RWPE2 (cell line): ENCODE measurements around the gene B3GNT8.

ENCODE experiments used
- ATAC-seq: fragments of 200-7000 bp; cut with Tn5 transposase; 3 replicates; pipeline ENCODE4 v1.9.1; 2021; ENCODE audit warnings: low read depth
- DNase-seq: peaks from one replicate; pipeline ENCODE4 v3.0.0-alpha.2; 2020; ENCODE audit warnings: low spot score
- H3K27ac ChIP-seq: fragments of 450-650 bp; 2 replicates; pipeline ENCODE4 v1.5.1; 2017; ENCODE audit warnings: mild to moderate bottlenecking; ENCODE audit not compliant: poor library complexity, severe bottlenecking
- H3K27me3 ChIP-seq: fragments of 250-450 bp; sonication (Bioruptor Pico); 2 replicates; pipeline ENCODE4 v1.5.1; 2021; ENCODE audit warnings: mild to moderate bottlenecking, moderate library complexity; ENCODE audit not compliant: insufficient read depth, poor library complexity, severe bottlenecking
- H3K36me3 ChIP-seq: fragments of 250-450 bp; sonication (Bioruptor Pico); 2 replicates; pipeline ENCODE4 v1.5.1; 2020; ENCODE audit warnings: low read depth, mild to moderate bottlenecking, moderate library complexity
- H3K4me1 ChIP-seq: fragments of 250-450 bp; sonication (Bioruptor Pico); 2 replicates; pipeline ENCODE4 v1.5.1; 2021; ENCODE audit warnings: mild to moderate bottlenecking, moderate library complexity; ENCODE audit not compliant: insufficient read depth, poor library complexity, severe bottlenecking
- H3K4me3 ChIP-seq: fragments of 250-450 bp; sonication (Bioruptor Pico); 2 replicates; pipeline ENCODE4 v1.5.1; 2021; ENCODE audit warnings: mild to moderate bottlenecking, moderate library complexity; ENCODE audit not compliant: severe bottlenecking
- H3K9me3 ChIP-seq: fragments of 250-450 bp; sonication (Bioruptor Pico); 2 replicates; pipeline ENCODE4 v1.5.1; 2021; ENCODE audit warnings: mild to moderate bottlenecking, moderate library complexity; ENCODE audit not compliant: severe bottlenecking
- TF ChIP-seq, protein P1 (sequence below): fragments of 450-650 bp; IDR thresholded peaks from one replicate; pipeline ENCODE4 v1.5.1; 2017; ENCODE audit warnings: mild to moderate bottlenecking, moderate library complexity; ENCODE audit not compliant: poor library complexity, severe bottlenecking

B3GNT8 gene

DNA sequence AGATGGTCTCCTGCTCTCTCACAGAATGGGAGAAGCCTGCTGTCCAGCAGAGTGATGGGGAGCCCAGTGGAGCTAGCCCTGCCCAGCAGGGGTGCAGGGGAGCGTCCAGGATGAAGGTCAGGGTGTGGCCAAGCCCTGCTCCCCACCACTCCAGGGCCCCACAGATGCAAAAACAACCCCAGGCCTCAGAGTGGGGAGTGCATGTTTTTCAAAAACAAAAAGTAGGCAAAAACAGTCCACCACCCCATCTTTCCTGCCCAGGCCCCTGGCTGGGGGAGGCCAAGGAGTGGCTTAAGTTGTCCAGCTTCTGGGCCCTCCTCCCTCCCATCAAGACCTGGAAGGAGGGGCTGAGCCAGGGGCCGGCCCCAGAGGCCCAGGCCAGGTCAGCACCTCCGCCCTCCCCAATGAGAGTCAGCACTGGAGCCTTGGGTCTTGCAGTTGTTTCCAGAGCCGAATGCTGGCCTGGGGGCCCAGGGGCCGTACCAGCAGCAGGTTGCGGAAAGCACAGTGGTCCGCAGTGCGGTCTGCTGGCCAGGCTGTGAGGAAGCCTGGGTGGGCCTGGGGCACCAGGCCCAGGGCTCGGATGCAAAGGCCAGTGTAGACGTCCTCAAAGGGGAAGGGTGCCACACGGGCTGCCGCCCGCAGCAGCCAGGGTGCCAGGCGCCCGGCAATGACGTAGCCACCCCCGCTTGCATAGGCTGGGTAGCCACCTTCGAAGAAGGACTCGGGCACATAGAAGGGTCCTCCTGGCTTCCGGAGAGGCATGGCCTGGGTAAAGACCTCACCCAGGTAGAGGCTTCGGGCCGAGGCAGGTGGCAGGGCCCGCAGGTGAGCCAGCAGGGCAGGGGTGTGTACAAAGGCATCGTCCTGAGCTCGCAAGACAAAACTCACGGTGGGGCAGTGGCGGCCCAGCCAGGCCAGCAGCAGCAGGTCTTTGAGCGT lies 1.7 kb downstream of the B3GNT8 start:
- no peak overlapping the region for H3K4me3 ChIP-seq
- DNase-seq, result no peak
- no peaks in the 10 kb centered on the region for H3K27me3 ChIP-seq
- peaks cover 9% of the 10 kb centered on the region; the same call in 1 of the 2 replicates for H3K36me3 ChIP-seq
- ATAC-seq, result no peak
- no peaks in the 10 kb centered on the region for H3K9me3 ChIP-seq
- H3K27ac ChIP-seq, result no peak overlapping the region
- H3K4me1 ChIP-seq, result no peaks in the 10 kb centered on the region
- TF ChIP-seq, protein P1, sequence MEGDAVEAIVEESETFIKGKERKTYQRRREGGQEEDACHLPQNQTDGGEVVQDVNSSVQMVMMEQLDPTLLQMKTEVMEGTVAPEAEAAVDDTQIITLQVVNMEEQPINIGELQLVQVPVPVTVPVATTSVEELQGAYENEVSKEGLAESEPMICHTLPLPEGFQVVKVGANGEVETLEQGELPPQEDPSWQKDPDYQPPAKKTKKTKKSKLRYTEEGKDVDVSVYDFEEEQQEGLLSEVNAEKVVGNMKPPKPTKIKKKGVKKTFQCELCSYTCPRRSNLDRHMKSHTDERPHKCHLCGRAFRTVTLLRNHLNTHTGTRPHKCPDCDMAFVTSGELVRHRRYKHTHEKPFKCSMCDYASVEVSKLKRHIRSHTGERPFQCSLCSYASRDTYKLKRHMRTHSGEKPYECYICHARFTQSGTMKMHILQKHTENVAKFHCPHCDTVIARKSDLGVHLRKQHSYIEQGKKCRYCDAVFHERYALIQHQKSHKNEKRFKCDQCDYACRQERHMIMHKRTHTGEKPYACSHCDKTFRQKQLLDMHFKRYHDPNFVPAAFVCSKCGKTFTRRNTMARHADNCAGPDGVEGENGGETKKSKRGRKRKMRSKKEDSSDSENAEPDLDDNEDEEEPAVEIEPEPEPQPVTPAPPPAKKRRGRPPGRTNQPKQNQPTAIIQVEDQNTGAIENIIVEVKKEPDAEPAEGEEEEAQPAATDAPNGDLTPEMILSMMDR, result no peak

DNA sequence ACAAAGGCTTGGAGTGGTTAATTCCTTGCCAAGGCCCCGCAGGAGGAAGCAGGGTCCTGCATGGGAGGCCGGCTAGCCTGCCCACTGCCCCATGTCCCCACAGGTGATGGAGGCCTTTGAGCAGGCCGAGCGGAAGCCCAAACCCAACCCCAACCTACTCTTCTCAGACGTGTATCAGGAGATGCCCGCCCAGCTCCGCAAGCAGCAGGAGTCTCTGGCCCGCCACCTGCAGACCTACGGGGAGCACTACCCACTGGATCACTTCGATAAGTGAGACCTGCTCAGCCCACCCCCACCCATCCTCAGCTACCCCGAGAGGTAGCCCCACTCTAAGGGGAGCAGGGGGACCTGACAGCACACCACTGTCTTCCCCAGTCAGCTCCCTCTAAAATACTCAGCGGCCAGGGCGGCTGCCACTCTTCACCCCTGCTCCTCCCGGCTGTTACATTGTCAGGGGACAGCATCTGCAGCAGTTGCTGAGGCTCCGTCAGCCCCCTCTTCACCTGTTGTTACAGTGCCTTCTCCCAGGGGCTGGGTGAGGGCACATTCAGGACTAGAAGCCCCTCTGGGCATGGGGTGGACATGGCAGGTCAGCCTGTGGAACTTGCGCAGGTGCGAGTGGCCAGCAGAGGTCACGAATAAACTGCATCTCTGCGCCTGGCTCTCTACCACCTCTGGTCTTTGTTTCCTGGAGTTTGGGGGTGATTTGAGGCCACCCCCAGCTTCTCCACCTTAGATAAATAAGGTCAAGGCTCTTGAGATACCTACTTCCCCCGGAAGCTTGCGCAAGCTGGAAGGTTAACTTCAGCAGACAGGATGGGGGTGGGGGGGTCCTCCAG lies 2.6 kb downstream of the B3GNT8 start:
- no peak overlapping the region for H3K27ac ChIP-seq
- peaks cover 14% of the 10 kb centered on the region; the same call in 1 of the 2 replicates for H3K36me3 ChIP-seq
- H3K9me3 ChIP-seq, result no peaks in the 10 kb centered on the region
- no peaks in the 10 kb centered on the region for H3K27me3 ChIP-seq
- H3K4me1 ChIP-seq, result no peaks in the 10 kb centered on the region
- no peak for ATAC-seq
- DNase-seq, result no peak
- TF ChIP-seq, protein P1, result no peak
- no peak overlapping the region for H3K4me3 ChIP-seq

DNA sequence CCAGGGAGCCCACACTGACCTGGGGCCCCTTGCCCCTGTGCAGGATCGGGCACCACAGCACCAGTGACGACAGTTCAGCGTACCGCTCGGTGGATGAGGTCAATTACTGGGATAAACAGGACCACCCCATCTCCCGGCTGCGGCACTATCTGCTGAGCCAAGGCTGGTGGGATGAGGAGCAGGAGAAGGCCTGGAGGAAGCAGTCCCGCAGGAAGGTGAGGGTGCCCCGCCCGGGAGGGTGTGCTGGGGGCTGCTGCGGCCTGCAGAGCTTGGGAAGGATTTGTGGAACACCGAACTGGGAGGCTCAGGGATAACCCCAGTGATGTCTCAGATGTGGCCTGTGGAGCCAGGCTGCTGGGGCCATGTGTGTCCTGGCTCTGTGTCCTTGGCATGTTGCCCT lies 4.2 kb downstream of the B3GNT8 start:
- Histone ChIP-seq H3K36me3 (peaks cover 14% of the 10 kb centered on the region), H3K9me3 (no peaks in the 10 kb centered on the region), H3K4me1 (no peaks in the 10 kb centered on the region), H3K27ac (no peak overlapping the region), H3K4me3 (no peak overlapping the region), H3K27me3 (no peaks in the 10 kb centered on the region)
- TF ChIP-seq, protein P1, result no peak
- DNase-seq (no peak), ATAC-seq (no peak)

DNA sequence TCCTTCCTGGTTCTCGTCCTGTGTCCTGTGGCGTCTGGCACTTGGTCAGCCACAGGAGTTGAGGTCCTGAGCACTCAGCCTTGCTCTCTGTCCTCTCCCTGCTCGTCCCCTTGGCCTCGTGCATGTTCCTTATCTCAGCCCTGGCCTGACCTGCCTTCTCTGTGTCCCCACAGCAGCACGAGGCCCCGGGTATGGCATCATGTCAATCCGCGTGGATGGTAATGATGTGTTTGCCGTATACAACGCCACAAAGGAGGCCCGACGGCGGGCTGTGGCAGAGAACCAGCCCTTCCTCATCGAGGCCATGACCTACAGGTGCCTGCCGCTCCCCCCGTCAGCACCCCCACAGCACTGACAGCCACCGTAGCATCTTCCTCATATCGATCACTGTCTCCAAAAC lies 4.7 kb downstream of the B3GNT8 start:
- Histone ChIP-seq H3K36me3 (peaks cover 14% of the 10 kb centered on the region), H3K27me3 (no peaks in the 10 kb centered on the region), H3K4me3 (no peak overlapping the region), H3K9me3 (no peaks in the 10 kb centered on the region), H3K27ac (no peak overlapping the region), H3K4me1 (no peaks in the 10 kb centered on the region)
- ATAC-seq (no peak), DNase-seq (no peak)
- TF ChIP-seq, protein P1, result no peak
